ENCODE measurements around the gene IGFBP2.

GRCh38 chr2:216621292-216621691 is 11.9 kb upstream of the IGFBP2 start:
- TF ChIP-seq CTCF (IDR thresholded peaks at IDR 0.05 in 2 of 3, conservative IDR thresholded peaks at IDR 0.05 in 1 of 3; ENCODE audit: insufficient read depth in 2 of 3, low read depth in 1 of 3, low read length in 3 of 3): no peak
- TF ChIP-seq CBX5 (IDR thresholded peaks at IDR 0.05; ENCODE audit: borderline replicate concordance, low read depth): no peak
- TF ChIP-seq REST (IDR thresholded peaks at IDR 0.05; ENCODE audit: borderline replicate concordance): no peak
- TF ChIP-seq REST (CRISPR knock-in tag; IDR thresholded peaks at IDR 0.05; ENCODE audit: low read depth): no peak
- no peak for TF ChIP-seq SPI1 (IDR thresholded peaks at IDR 0.05; ENCODE audit: borderline replicate concordance, low read depth, low read length)
- TF ChIP-seq SMAD4 (CRISPR knock-in tag; conservative IDR thresholded peaks at IDR 0.05): no peak
- TF ChIP-seq MEIS2 (IDR thresholded peaks at IDR 0.05; ENCODE audit: partially characterized antibody): no peak
- TF ChIP-seq ZNF76 (CRISPR knock-in tag; IDR thresholded peaks at IDR 0.05; ENCODE audit: borderline replicate concordance): no peak
- no peak for TF ChIP-seq ZBTB40 (IDR thresholded peaks at IDR 0.05)
- TF ChIP-seq ZBTB40 (CRISPR knock-in tag; IDR thresholded peaks at IDR 0.05): no peak
- TF ChIP-seq POLR2AphosphoS5 (IDR thresholded peaks at IDR 0.05; ENCODE audit: control insufficient read depth, insufficient read depth, low read depth, low read length): no peak
- TF ChIP-seq BMI1 (IDR thresholded peaks at IDR 0.05; ENCODE audit: low read length): no peak
- no peak for TF ChIP-seq EGR1 (conservative IDR thresholded peaks at IDR 0.05)
